Measurements from ENCODE around the gene NRTN. TPM values are rescaled to one million over a fixed set of nuclear protein-coding genes. Genes with fewer than 3 reads are reported as not detected.

The NRTN gene
- total and polyA plus RNA-seq, 12 donors = 4.5 to 26.8 (median 8.9) TPM

GRCh38 chr19:5799247-5800241 is 5.3 kb upstream of the NRTN start:
- Histone ChIP-seq H3K4me1 (replicated peaks in 1 of 2) (peaks cover 33 to 36% of the 10 kb centered on the region in 2 donors), H3K27ac (peak overlapping the region in 4 of 5 donors; percentile 48 to 80 (median 62)), H3K9me3 (replicated peaks in 1 of 3) (no peaks in the 10 kb centered on the region), H3K27me3 (no peaks in the 10 kb centered on the region), H3K36me3 (replicated peaks in 1 of 2) (no peaks in the 10 kb centered on the region), H3K4me3 (no peak overlapping the region)
- intact Hi-C loops (cut with DNase I) = loop anchor here in 1 of 2 donors (10.0 kb wide), 1 partner anchor 215 kb away; no protein-coding TSS in a partner anchor
- 47 to 61% (median 51%) methylated on average over 26 to 37 of the region's 37 CpGs for WGBS, 4 donors
- peak in 6 of 7 donors; percentile 77 to 89 (median 84) for DNase-seq
- TF ChIP-seq, protein P1, sequence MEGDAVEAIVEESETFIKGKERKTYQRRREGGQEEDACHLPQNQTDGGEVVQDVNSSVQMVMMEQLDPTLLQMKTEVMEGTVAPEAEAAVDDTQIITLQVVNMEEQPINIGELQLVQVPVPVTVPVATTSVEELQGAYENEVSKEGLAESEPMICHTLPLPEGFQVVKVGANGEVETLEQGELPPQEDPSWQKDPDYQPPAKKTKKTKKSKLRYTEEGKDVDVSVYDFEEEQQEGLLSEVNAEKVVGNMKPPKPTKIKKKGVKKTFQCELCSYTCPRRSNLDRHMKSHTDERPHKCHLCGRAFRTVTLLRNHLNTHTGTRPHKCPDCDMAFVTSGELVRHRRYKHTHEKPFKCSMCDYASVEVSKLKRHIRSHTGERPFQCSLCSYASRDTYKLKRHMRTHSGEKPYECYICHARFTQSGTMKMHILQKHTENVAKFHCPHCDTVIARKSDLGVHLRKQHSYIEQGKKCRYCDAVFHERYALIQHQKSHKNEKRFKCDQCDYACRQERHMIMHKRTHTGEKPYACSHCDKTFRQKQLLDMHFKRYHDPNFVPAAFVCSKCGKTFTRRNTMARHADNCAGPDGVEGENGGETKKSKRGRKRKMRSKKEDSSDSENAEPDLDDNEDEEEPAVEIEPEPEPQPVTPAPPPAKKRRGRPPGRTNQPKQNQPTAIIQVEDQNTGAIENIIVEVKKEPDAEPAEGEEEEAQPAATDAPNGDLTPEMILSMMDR (IDR thresholded peaks at IDR 0.05) = no peak
- TF ChIP-seq POLR2A (IDR thresholded peaks at IDR 0.05) = peak in 1 of 2 donors; percentile 18

- peak in 1 of 2 donors; percentile 11 for TF ChIP-seq POLR2A (IDR thresholded peaks at IDR 0.05)
- TF ChIP-seq, protein P1 (IDR thresholded peaks at IDR 0.05) = no peak
- Histone ChIP-seq H3K36me3 (replicated peaks in 1 of 2) (no peaks in the 10 kb centered on the region), H3K27me3 (no peaks in the 10 kb centered on the region), H3K27ac (peak overlapping the region in 4 of 5 donors; percentile 16 to 80 (median 62)), H3K4me3 (no peak overlapping the region), H3K4me1 (replicated peaks in 1 of 2) (peaks cover 35 to 37% of the 10 kb centered on the region in 2 donors), H3K9me3 (replicated peaks in 1 of 3) (no peaks in the 10 kb centered on the region)
- intact Hi-C loops (cut with DNase I) = loop anchor here in 1 of 2 donors (10.0 kb wide), 1 partner anchor 214 kb away; no protein-coding TSS in a partner anchor
- 41 to 59% (median 45%) methylated on average over 10 to 17 of the region's 17 CpGs for WGBS, 4 donors
- peak in 5 of 7 donors; percentile 57 to 79 (median 70) for DNase-seq
These were observed 4.3 kb upstream of the NRTN start for GRCh38 chr19:5800361-5801270.

- 18 to 37% (median 24%) methylated on average over 12 to 33 of the region's 33 CpGs for WGBS, 4 donors
- no peak overlapping the region for H3K27ac ChIP-seq
- H3K4me1 ChIP-seq (replicated peaks in 1 of 2) = peaks cover 37 to 42% of the 10 kb centered on the region in 2 donors
- no peak overlapping the region for H3K4me3 ChIP-seq
- TF ChIP-seq, protein P1 (IDR thresholded peaks at IDR 0.05) = no peak
- TF ChIP-seq POLR2A (IDR thresholded peaks at IDR 0.05) = no peak
- H3K36me3 ChIP-seq (replicated peaks in 1 of 2) = no peaks in the 10 kb centered on the region
- DNase-seq = peak in 2 of 7 donors; percentile 43 to 52
- no peaks in the 10 kb centered on the region for H3K9me3 ChIP-seq (replicated peaks in 1 of 3)
- H3K27me3 ChIP-seq = no peaks in the 10 kb centered on the region
- intact Hi-C loops (cut with DNase I) = loop anchor here in 1 of 2 donors (10.0 kb wide), 1 partner anchor 213 kb away; no protein-coding TSS in a partner anchor
These were observed 2.9 kb upstream of the NRTN start for GRCh38 chr19:5801796-5802619.

Measured in adrenal gland (tissue), 12 donors.